GM10266 (cell line): ENCODE results near the gene CHCHD6.

Source experiments
- DNase-seq: peaks from one replicate; pipeline ENCODE4 v3.0.0; 2012; ENCODE audit errors: extremely low spot score
- CTCF ChIP-seq: IDR thresholded peaks from 2 replicates; pipeline ENCODE4 v1.5.1; 2012; ENCODE audit warnings: mild to moderate bottlenecking, low read depth; ENCODE audit not compliant: control insufficient read depth, insufficient read depth; ENCODE audit errors: missing control alignments

Gene CHCHD6

DNA sequence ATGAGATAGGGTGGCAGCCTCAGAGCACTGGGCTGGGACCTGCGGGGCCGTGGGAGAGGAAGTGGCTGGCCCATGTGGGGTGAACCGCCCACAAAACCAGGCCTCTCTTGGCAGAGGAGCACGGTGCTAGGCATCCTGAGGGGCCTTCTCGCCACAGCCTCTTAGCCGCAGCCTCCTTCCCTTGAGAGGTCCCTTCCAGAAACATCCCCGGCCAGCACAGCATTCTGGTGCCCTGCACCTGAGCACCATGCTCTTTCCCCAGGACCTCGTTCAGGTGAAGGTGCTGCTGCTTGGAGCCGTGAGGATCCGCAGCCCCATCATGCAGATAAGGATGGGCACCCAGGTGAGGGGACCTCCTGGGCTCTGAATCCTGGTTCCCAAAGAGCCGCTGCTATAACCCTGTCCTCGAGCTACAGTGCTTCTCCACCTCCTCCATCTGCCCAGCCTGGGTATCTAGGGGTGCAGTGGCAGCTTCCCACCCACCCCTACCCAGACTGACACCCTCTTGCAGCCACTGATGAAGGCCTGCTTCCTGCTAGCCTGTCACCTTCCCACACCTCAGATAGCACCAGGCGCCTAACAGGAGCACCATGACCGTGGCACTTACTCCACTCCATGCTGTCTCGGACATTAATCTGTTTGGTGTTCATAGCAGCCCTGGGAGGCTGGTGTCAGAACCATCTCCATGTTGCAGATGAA lies 37.9 kb upstream of the CHCHD6 start:
- DNase-seq: no peak
- TF ChIP-seq CTCF: no peak

- no peak for TF ChIP-seq CTCF
- no peak for DNase-seq
Measured at GRCh38 chr3:126666658-126667528, 37.1 kb upstream of the CHCHD6 start.

DNA sequence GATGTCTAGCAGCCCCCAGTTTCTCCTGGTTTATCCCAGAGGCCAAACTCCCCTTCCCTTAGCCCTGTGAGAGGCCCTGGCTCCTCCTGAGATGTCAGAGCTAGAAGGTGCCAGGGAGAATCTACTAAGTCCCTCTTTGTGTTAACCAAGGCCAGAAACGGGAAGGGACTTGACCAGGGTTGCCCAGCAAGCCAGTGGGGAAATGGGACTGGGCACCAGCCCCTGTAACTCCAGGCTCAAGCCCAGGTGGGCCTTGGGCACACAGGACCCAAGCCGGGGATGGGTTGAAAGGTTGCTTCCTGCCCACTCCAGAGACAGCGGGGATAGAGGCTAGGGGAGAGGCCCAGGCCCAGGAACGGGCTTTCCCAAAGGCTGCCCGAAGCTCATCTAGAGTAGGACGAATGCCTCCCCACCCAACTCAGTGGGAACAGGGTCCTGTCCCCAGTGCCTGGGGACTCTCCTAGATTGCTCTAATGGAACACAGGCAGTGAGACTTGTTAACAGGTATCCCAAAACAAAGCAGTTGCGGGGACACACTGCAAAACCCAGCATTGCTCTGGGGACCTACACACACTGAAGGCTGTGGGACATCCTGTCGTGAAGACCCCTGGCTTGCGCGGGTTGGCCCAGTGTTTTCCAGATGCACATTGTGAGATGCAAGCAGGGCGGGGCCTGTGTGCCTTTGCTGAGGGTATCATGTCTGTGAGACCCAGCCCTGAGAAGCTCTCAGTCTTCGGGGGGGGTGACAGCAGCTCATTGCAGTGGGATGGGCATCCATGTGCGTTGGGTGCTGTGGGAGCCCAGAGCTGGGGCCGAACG lies 36.2 kb upstream of the CHCHD6 start:
- no peak for DNase-seq
- no peak for TF ChIP-seq CTCF

- DNase-seq: no peak
- TF ChIP-seq CTCF: no peak
Measured at GRCh38 chr3:126668450-126669401, 35.3 kb upstream of the CHCHD6 start.

DNA sequence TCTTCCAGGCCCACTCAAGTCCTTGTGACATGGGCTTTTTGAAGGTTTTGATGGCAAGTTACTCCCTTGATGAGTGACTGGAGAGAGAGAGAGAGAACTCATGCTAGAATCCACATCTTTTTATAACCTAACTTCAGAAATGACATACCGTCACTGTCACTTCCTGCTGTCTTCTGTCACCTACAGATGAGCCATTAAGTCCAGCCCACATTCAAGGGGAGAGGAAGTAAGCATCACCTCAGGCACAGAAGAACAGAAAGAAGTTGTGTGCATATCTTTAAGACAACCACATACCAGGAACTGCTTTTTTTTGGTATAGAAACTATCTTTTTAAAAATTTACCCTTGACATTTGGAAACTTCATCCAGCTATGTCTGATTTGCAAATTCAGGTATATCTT lies 32.5 kb upstream of the CHCHD6 start:
- no peak for DNase-seq

More for the DNA sequence above, 32.5 kb upstream of the CHCHD6 start:
- TF ChIP-seq CTCF: no peak
